Inflammatory macrophage treated with lipopolysaccharide for 4 hours (primary cell): ENCODE measurements around the gene ADM2.

Source experiments
- DNase-seq: peaks from one replicate; pipeline ENCODE4 v3.0.0-alpha.2; 2020

The ADM2 gene

GRCh38 chr22:50445880-50446707 lies 35.2 kb upstream of the ADM2 start:
- DNase-seq, result no peak

GRCh38 chr22:50446708-50447575 lies 34.4 kb upstream of the ADM2 start:
- DNase-seq, result no peak

GRCh38 chr22:50447576-50448551 lies 33.5 kb upstream of the ADM2 start:
- no peak for DNase-seq

GRCh38 chr22:50452649-50453048 lies 28.7 kb upstream of the ADM2 start:
- peak; percentile 64 for DNase-seq

GRCh38 chr22:50454556-50455075 lies 26.7 kb upstream of the ADM2 start:
- DNase-seq, result no peak

GRCh38 chr22:50455201-50455600 lies 26.1 kb upstream of the ADM2 start:
- no peak for DNase-seq

- DNase-seq, result no peak
Observed at GRCh38 chr22:50456026-50456425, 25.3 kb upstream of the ADM2 start.

GRCh38 chr22:50456466-50457234 lies 24.7 kb upstream of the ADM2 start:
- DNase-seq, result no peak

GRCh38 chr22:50459016-50459415 lies 22.3 kb upstream of the ADM2 start:
- DNase-seq, result no peak

- no peak for DNase-seq
Observed at GRCh38 chr22:50459496-50460140, 21.7 kb upstream of the ADM2 start.

GRCh38 chr22:50460938-50461337 lies 20.4 kb upstream of the ADM2 start:
- DNase-seq, result no peak

GRCh38 chr22:50461536-50461935 lies 19.8 kb upstream of the ADM2 start:
- no peak for DNase-seq

GRCh38 chr22:50461979-50462540 lies 19.3 kb upstream of the ADM2 start:
- no peak for DNase-seq

GRCh38 chr22:50463188-50463900 lies 18.0 kb upstream of the ADM2 start:
- no peak for DNase-seq

- no peak for DNase-seq
Observed at GRCh38 chr22:50464451-50464850, 16.9 kb upstream of the ADM2 start.

- no peak for DNase-seq
Observed at GRCh38 chr22:50465066-50465930, 16.0 kb upstream of the ADM2 start.

- no peak for DNase-seq
Observed at GRCh38 chr22:50467341-50467740, 14.0 kb upstream of the ADM2 start.

- DNase-seq, result no peak
Observed at GRCh38 chr22:50467773-50468440, 13.4 kb upstream of the ADM2 start.

- no peak for DNase-seq
Observed at GRCh38 chr22:50468626-50469025, 12.7 kb upstream of the ADM2 start.
